Choroid plexus epithelial cell (primary cell): Measurements from ENCODE around the gene APH1B.
"Not testable (repeated sequence)": the region's sequence is repeated elsewhere in the genome, so short reads cannot be mapped to it uniquely, and the experiment has no call there.

Experiments used
- DNase-seq: peaks from one replicate; pipeline ENCODE4 v3.0.0-alpha.2; 2010; ENCODE audit warnings: low read depth
- H3K4me3 ChIP-seq: 2 replicates; pipeline ENCODE4 v1.5.1; 2011; ENCODE audit warnings: low read depth, mild to moderate bottlenecking, control low read depth, low read length, moderate library complexity
- CTCF ChIP-seq: conservative IDR thresholded peaks from 2 replicates; pipeline ENCODE4 v1.5.1; 2011; ENCODE audit warnings: low read depth, mild to moderate bottlenecking, control low read depth, inconsistent platforms, low read length, moderate library complexity

The APH1B gene

GRCh38 chr15:63337046-63337445, 59.6 kb downstream of the APH1B start:
- no peak for TF ChIP-seq CTCF
- no peak for DNase-seq
- no peak overlapping the region for H3K4me3 ChIP-seq

GRCh38 chr15:63338170-63338569, 60.8 kb downstream of the APH1B start:
- peak; percentile 68 for DNase-seq
- no peak overlapping the region for H3K4me3 ChIP-seq
- no peak for TF ChIP-seq CTCF

GRCh38 chr15:63339006-63339766, 61.8 kb downstream of the APH1B start:
- no peak for DNase-seq
- TF ChIP-seq CTCF, result no peak
- H3K4me3 ChIP-seq, result no peak overlapping the region

- TF ChIP-seq CTCF, result no peak
- no peak for DNase-seq
- H3K4me3 ChIP-seq, result no peak overlapping the region
Measured at GRCh38 chr15:63339836-63340235, 62.4 kb downstream of the APH1B start.

- no peak overlapping the region for H3K4me3 ChIP-seq
- TF ChIP-seq CTCF, result no peak
- no peak for DNase-seq
Measured at GRCh38 chr15:63340353-63340752, 62.9 kb downstream of the APH1B start.

GRCh38 chr15:63340878-63341277, 63.5 kb downstream of the APH1B start:
- DNase-seq, result no peak
- no peak for TF ChIP-seq CTCF
- no peak overlapping the region for H3K4me3 ChIP-seq

GRCh38 chr15:63341898-63342297, 64.5 kb downstream of the APH1B start:
- H3K4me3 ChIP-seq, result no peak overlapping the region
- DNase-seq, result no peak
- no peak for TF ChIP-seq CTCF

- DNase-seq, result peak; percentile 62
- H3K4me3 ChIP-seq, result not testable (repeated sequence)
Measured at GRCh38 chr15:63342996-63343562, 65.7 kb downstream of the APH1B start.
